Measurements from ENCODE around the gene RMI1.

Gene RMI1

GRCh38 chr9:83988411-83988810, 7.8 kb downstream of the RMI1 start:
- no peak overlapping the region for H3K4me3 ChIP-seq (ENCODE audit: low read length)
- no peak for DNase-seq (ENCODE audit: low read depth)
- TF ChIP-seq CTCF (conservative IDR thresholded peaks at IDR 0.05; ENCODE audit: low read depth, low read length), result no peak

- TF ChIP-seq CTCF (conservative IDR thresholded peaks at IDR 0.05; ENCODE audit: low read depth, low read length), result no peak
- no peak for DNase-seq (ENCODE audit: low read depth)
- no peak overlapping the region for H3K4me3 ChIP-seq (ENCODE audit: low read length)
Observed at GRCh38 chr9:83991355-83991754, 10.8 kb downstream of the RMI1 start.

GRCh38 chr9:83992407-83992806, 11.8 kb downstream of the RMI1 start:
- DNase-seq (ENCODE audit: low read depth), result no peak
- TF ChIP-seq CTCF (conservative IDR thresholded peaks at IDR 0.05; ENCODE audit: low read depth, low read length), result no peak
- H3K4me3 ChIP-seq (ENCODE audit: low read length), result no peak overlapping the region

DNA sequence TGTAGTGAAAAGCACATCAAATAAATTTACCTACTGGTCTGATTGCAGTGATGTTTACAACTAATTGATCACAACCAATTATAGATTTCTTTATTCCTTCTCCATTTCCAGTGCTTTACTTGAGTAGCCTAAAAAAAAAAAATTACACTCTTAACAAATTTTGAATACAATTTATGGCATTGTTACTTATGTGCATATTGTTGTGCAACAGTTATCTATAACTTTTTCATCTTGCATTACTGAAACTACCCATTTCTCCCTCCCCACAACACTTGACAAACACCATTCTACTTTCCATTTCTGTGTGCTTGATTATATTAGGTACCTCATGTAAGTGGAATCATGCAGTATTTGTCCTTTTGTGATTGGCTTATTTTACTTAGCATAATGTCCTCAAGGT, 12.3 kb downstream of the RMI1 start:
- TF ChIP-seq CTCF (conservative IDR thresholded peaks at IDR 0.05; ENCODE audit: low read depth, low read length), result no peak
- H3K4me3 ChIP-seq (ENCODE audit: low read length), result no peak overlapping the region
- no peak for DNase-seq (ENCODE audit: low read depth)

DNA sequence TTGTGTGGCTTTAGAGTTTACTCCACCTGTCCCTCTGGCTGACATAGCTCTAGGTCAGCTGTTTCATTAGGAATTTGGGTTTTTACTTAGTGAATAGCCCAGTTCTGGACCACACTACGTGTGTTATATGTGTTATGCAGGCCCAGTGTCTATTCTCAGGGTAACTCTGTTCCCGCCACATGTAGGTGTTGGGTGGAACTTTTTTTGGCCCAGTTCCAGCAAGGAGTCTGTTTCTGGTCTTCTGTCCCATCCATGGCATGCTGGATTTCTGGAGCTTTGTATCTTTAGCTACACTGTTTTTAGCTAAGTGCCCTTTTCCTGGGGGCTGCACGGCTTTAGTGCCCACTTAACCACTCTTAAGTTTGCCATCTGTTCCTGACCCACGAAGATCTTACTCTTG, 15.5 kb downstream of the RMI1 start:
- no peak for TF ChIP-seq CTCF (conservative IDR thresholded peaks at IDR 0.05; ENCODE audit: low read depth, low read length)
- H3K4me3 ChIP-seq (ENCODE audit: low read length), result no peak overlapping the region
- no peak for DNase-seq (ENCODE audit: low read depth)

GRCh38 chr9:83999141-83999918, 18.7 kb downstream of the RMI1 start:
- DNase-seq (ENCODE audit: low read depth), result no peak
- TF ChIP-seq CTCF (conservative IDR thresholded peaks at IDR 0.05; ENCODE audit: low read depth, low read length), result no peak
- H3K4me3 ChIP-seq (ENCODE audit: low read length), result no peak overlapping the region

DNA sequence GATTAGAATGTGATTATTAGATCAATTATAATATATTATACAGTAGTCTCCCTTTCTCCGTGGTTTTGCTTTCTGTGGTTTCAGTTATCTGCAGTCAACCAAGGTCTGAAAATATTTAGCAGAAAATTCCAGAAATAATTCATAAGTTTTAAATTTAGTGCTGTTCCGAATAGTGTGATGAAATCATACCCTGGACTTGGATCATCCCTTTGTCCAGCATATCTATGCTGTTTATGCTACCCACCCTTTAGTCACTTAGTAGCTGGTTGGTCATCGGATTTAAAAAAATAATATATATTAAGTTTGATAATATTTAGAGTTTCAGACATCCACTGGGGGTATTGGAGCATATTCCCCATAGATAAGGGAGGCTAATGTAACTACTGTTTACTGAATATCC, 19.6 kb downstream of the RMI1 start:
- TF ChIP-seq CTCF (conservative IDR thresholded peaks at IDR 0.05; ENCODE audit: low read depth, low read length), result no peak
- DNase-seq (ENCODE audit: low read depth), result no peak
- H3K4me3 ChIP-seq (ENCODE audit: low read length), result no peak overlapping the region

Data from retinal pigment epithelial cell (primary cell).